ENCODE data around the gene GAB1. TPM values are rescaled to one million over a fixed set of nuclear protein-coding genes. Genes with fewer than 3 reads are reported as not detected.

GAB1 gene
- total and polyA plus RNA-seq, 5 donors from 2014 or later: 1.2 TPM; not detected in 4

- H3K27ac Mint-ChIP-seq: no peak overlapping the region
- no peak for DNase-seq
- no peaks in the 10 kb centered on the region for H3K36me3 Mint-ChIP-seq
- peaks cover 14% of the 10 kb centered on the region for H3K27me3 Mint-ChIP-seq
- Histone ChIP-seq H3K9me3 (ENCODE audit: control insufficient read depth in 2 of 2, low read length in 2 of 2) (no peaks in the 10 kb centered on the region), H3K4me3 (ENCODE audit: low read depth, low read length) (no peak overlapping the region), H3K27ac (ENCODE audit: insufficient read depth, low read length, poor library complexity, severe bottlenecking) (no peak overlapping the region), H3K27me3 (ENCODE audit: control insufficient read depth, insufficient read depth, low read length) (peaks cover 5% of the 10 kb centered on the region), H3K36me3 (ENCODE audit: control insufficient read depth, insufficient read depth, low read length) (no peaks in the 10 kb centered on the region), H3K4me1 (ENCODE audit: control insufficient read depth, insufficient read depth, low read length, poor library complexity, severe bottlenecking) (no peaks in the 10 kb centered on the region)
- no peak overlapping the region for H3K4me3 Mint-ChIP-seq
- peaks cover 0 to 5% (median 0%) of the 10 kb centered on the region in 7 donors for H3K9me3 Mint-ChIP-seq
- no peaks in the 10 kb centered on the region for H3K4me1 Mint-ChIP-seq
- no peak for ATAC-seq (ENCODE audit: low read depth in 2 of 2)
These were observed 149.6 kb downstream of the GAB1 start for GRCh38 chr4:143486314-143486713.

- Histone ChIP-seq H3K27ac (ENCODE audit: insufficient read depth, low read length, poor library complexity, severe bottlenecking) (no peak overlapping the region), H3K9me3 (ENCODE audit: control insufficient read depth in 2 of 2, low read length in 2 of 2) (no peaks in the 10 kb centered on the region), H3K4me3 (ENCODE audit: low read depth, low read length) (no peak overlapping the region), H3K27me3 (ENCODE audit: control insufficient read depth, insufficient read depth, low read length) (peaks cover 5% of the 10 kb centered on the region), H3K4me1 (ENCODE audit: control insufficient read depth, insufficient read depth, low read length, poor library complexity, severe bottlenecking) (no peaks in the 10 kb centered on the region), H3K36me3 (ENCODE audit: control insufficient read depth, insufficient read depth, low read length) (no peaks in the 10 kb centered on the region)
- no peak for DNase-seq
- no peak for ATAC-seq (ENCODE audit: low read depth in 2 of 2)
- H3K27ac Mint-ChIP-seq: no peak overlapping the region
- peaks cover 0 to 4% (median 0%) of the 10 kb centered on the region in 4 donors for H3K4me1 Mint-ChIP-seq
- H3K4me3 Mint-ChIP-seq: no peak overlapping the region
- H3K27me3 Mint-ChIP-seq: peaks cover 8% of the 10 kb centered on the region
- H3K9me3 Mint-ChIP-seq: peaks cover 0 to 10% (median 0%) of the 10 kb centered on the region in 7 donors
- H3K36me3 Mint-ChIP-seq: no peaks in the 10 kb centered on the region
These were observed 152.0 kb downstream of the GAB1 start for GRCh38 chr4:143488687-143489086.

GRCh38 chr4:143489106-143489505 lies 152.4 kb downstream of the GAB1 start:
- Histone ChIP-seq H3K36me3 (ENCODE audit: control insufficient read depth, insufficient read depth, low read length) (no peaks in the 10 kb centered on the region), H3K4me3 (ENCODE audit: low read depth, low read length) (no peak overlapping the region), H3K4me1 (ENCODE audit: control insufficient read depth, insufficient read depth, low read length, poor library complexity, severe bottlenecking) (no peaks in the 10 kb centered on the region), H3K27me3 (ENCODE audit: control insufficient read depth, insufficient read depth, low read length) (peaks cover 5% of the 10 kb centered on the region), H3K9me3 (ENCODE audit: control insufficient read depth in 2 of 2, low read length in 2 of 2) (no peaks in the 10 kb centered on the region), H3K27ac (ENCODE audit: insufficient read depth, low read length, poor library complexity, severe bottlenecking) (no peak overlapping the region)
- DNase-seq: no peak
- no peak for ATAC-seq (ENCODE audit: low read depth in 2 of 2)
- peaks cover 0 to 4% (median 0%) of the 10 kb centered on the region in 4 donors for H3K4me1 Mint-ChIP-seq
- peaks cover 0 to 11% (median 0%) of the 10 kb centered on the region in 7 donors for H3K9me3 Mint-ChIP-seq
- peaks cover 8% of the 10 kb centered on the region for H3K27me3 Mint-ChIP-seq
- H3K36me3 Mint-ChIP-seq: no peaks in the 10 kb centered on the region
- no peak overlapping the region for H3K4me3 Mint-ChIP-seq
- no peak overlapping the region for H3K27ac Mint-ChIP-seq

GRCh38 chr4:143498021-143498420 lies 161.3 kb downstream of the GAB1 start:
- no peak overlapping the region for H3K4me3 ChIP-seq (ENCODE audit: low read depth, low read length)
- no peak overlapping the region for H3K27ac ChIP-seq (ENCODE audit: insufficient read depth, low read length, poor library complexity, severe bottlenecking)
- H3K36me3 ChIP-seq (ENCODE audit: control insufficient read depth, insufficient read depth, low read length): no peaks in the 10 kb centered on the region
- no peaks in the 10 kb centered on the region for H3K36me3 Mint-ChIP-seq
- no peak overlapping the region for H3K4me3 Mint-ChIP-seq
- DNase-seq (no peak), ATAC-seq (ENCODE audit: low read depth in 2 of 2) (no peak)
- no peaks in the 10 kb centered on the region for H3K4me1 ChIP-seq (ENCODE audit: control insufficient read depth, insufficient read depth, low read length, poor library complexity, severe bottlenecking)
- peaks cover 2% of the 10 kb centered on the region for H3K27me3 ChIP-seq (ENCODE audit: control insufficient read depth, insufficient read depth, low read length)
- H3K9me3 Mint-ChIP-seq: peaks cover 0 to 9% (median 0%) of the 10 kb centered on the region in 7 donors
- peaks cover 17% of the 10 kb centered on the region for H3K27me3 Mint-ChIP-seq
- no peaks in the 10 kb centered on the region for H3K9me3 ChIP-seq (ENCODE audit: control insufficient read depth in 2 of 2, low read length in 2 of 2)
- no peaks in the 10 kb centered on the region for H3K4me1 Mint-ChIP-seq
- no peak overlapping the region for H3K27ac Mint-ChIP-seq

- Histone ChIP-seq H3K4me3 (ENCODE audit: low read depth, low read length) (no peak overlapping the region), H3K27ac (ENCODE audit: insufficient read depth, low read length, poor library complexity, severe bottlenecking) (no peak overlapping the region), H3K9me3 (ENCODE audit: control insufficient read depth in 2 of 2, low read length in 2 of 2) (no peaks in the 10 kb centered on the region), H3K4me1 (ENCODE audit: control insufficient read depth, insufficient read depth, low read length, poor library complexity, severe bottlenecking) (no peaks in the 10 kb centered on the region), H3K27me3 (ENCODE audit: control insufficient read depth, insufficient read depth, low read length) (peaks cover 2% of the 10 kb centered on the region), H3K36me3 (ENCODE audit: control insufficient read depth, insufficient read depth, low read length) (no peaks in the 10 kb centered on the region)
- peaks cover 27% of the 10 kb centered on the region for H3K27me3 Mint-ChIP-seq
- no peak overlapping the region for H3K27ac Mint-ChIP-seq
- no peaks in the 10 kb centered on the region for H3K36me3 Mint-ChIP-seq
- no peak for DNase-seq
- no peaks in the 10 kb centered on the region for H3K4me1 Mint-ChIP-seq
- peaks cover 0 to 4% (median 0%) of the 10 kb centered on the region in 7 donors for H3K9me3 Mint-ChIP-seq
- H3K4me3 Mint-ChIP-seq: no peak overlapping the region
- ATAC-seq (ENCODE audit: low read depth in 2 of 2): no peak
These were observed 165.6 kb downstream of the GAB1 start for GRCh38 chr4:143502231-143502630.

GRCh38 chr4:143506031-143506430 lies 169.4 kb downstream of the GAB1 start:
- no peak overlapping the region for H3K27ac Mint-ChIP-seq
- Histone ChIP-seq H3K9me3 (ENCODE audit: control insufficient read depth in 2 of 2, low read length in 2 of 2) (no peaks in the 10 kb centered on the region), H3K27me3 (ENCODE audit: control insufficient read depth, insufficient read depth, low read length) (peaks cover 20% of the 10 kb centered on the region), H3K4me3 (ENCODE audit: low read depth, low read length) (no peak overlapping the region), H3K36me3 (ENCODE audit: control insufficient read depth, insufficient read depth, low read length) (no peaks in the 10 kb centered on the region), H3K4me1 (ENCODE audit: control insufficient read depth, insufficient read depth, low read length, poor library complexity, severe bottlenecking) (no peaks in the 10 kb centered on the region), H3K27ac (ENCODE audit: insufficient read depth, low read length, poor library complexity, severe bottlenecking) (no peak overlapping the region)
- H3K27me3 Mint-ChIP-seq: peaks cover 41% of the 10 kb centered on the region
- DNase-seq: no peak
- no peaks in the 10 kb centered on the region for H3K4me1 Mint-ChIP-seq
- no peaks in the 10 kb centered on the region for H3K9me3 Mint-ChIP-seq
- H3K36me3 Mint-ChIP-seq: no peaks in the 10 kb centered on the region
- no peak for ATAC-seq (ENCODE audit: low read depth in 2 of 2)
- no peak overlapping the region for H3K4me3 Mint-ChIP-seq

GRCh38 chr4:143511906-143512305 lies 175.2 kb downstream of the GAB1 start:
- Mint-ChIP-seq H3K36me3 (peaks cover 8% of the 10 kb centered on the region), H3K4me3 (peak overlapping the region in 2 of 4 donors; percentile 39 to 99), H3K27ac (no peak overlapping the region), H3K4me1 (peaks cover 14 to 30% (median 25%) of the 10 kb centered on the region in 4 donors), H3K9me3 (peaks cover 0 to 2% (median 0%) of the 10 kb centered on the region in 7 donors), H3K27me3 (peaks cover 41% of the 10 kb centered on the region)
- DNase-seq (no peak), ATAC-seq (ENCODE audit: low read depth in 2 of 2) (no peak)
- Histone ChIP-seq H3K27ac (ENCODE audit: insufficient read depth, low read length, poor library complexity, severe bottlenecking) (no peak overlapping the region), H3K4me3 (ENCODE audit: low read depth, low read length) (no peak overlapping the region), H3K4me1 (ENCODE audit: control insufficient read depth, insufficient read depth, low read length, poor library complexity, severe bottlenecking) (peaks cover 36% of the 10 kb centered on the region), H3K9me3 (ENCODE audit: control insufficient read depth in 2 of 2, low read length in 2 of 2) (no peaks in the 10 kb centered on the region), H3K27me3 (ENCODE audit: control insufficient read depth, insufficient read depth, low read length) (peaks cover 18% of the 10 kb centered on the region), H3K36me3 (ENCODE audit: control insufficient read depth, insufficient read depth, low read length) (no peaks in the 10 kb centered on the region)

GRCh38 chr4:143512978-143513313 lies 176.3 kb downstream of the GAB1 start:
- Mint-ChIP-seq H3K4me1 (peaks cover 16 to 41% (median 34%) of the 10 kb centered on the region in 4 donors), H3K4me3 (peak overlapping the region; percentile 95 to 100 (median 100)), H3K27me3 (peaks cover 34% of the 10 kb centered on the region), H3K9me3 (peaks cover 0 to 2% (median 0%) of the 10 kb centered on the region in 7 donors), H3K36me3 (peaks cover 19% of the 10 kb centered on the region), H3K27ac (peak overlapping the region; percentile 99 to 100 (median 100))
- Histone ChIP-seq H3K4me1 (ENCODE audit: control insufficient read depth, insufficient read depth, low read length, poor library complexity, severe bottlenecking) (peaks cover 40% of the 10 kb centered on the region), H3K4me3 (ENCODE audit: low read depth, low read length) (peak overlapping the region; percentile 98), H3K36me3 (ENCODE audit: control insufficient read depth, insufficient read depth, low read length) (peaks cover 8% of the 10 kb centered on the region), H3K27ac (ENCODE audit: insufficient read depth, low read length, poor library complexity, severe bottlenecking) (peak overlapping the region; percentile 99), H3K9me3 (ENCODE audit: control insufficient read depth in 2 of 2, low read length in 2 of 2) (no peaks in the 10 kb centered on the region), H3K27me3 (ENCODE audit: control insufficient read depth, insufficient read depth, low read length) (peaks cover 18% of the 10 kb centered on the region)
- DNase-seq (peak in 1 of 3 donors; percentile 82), ATAC-seq (ENCODE audit: low read depth in 2 of 2) (peak; percentile 48 to 50)
